ENCODE data around the gene LRRC18.

LRRC18 gene

GRCh38 chr10:48907730-48908129 is 31.9 kb downstream of the LRRC18 start:
- no peak for DNase-seq

GRCh38 chr10:48906841-48907240 is 32.8 kb downstream of the LRRC18 start:
- no peak for DNase-seq

- no peak for DNase-seq
Observed at GRCh38 chr10:48905311-48905710, 34.3 kb downstream of the LRRC18 start.

GRCh38 chr10:48904861-48905260 is 34.8 kb downstream of the LRRC18 start:
- DNase-seq = no peak

GRCh38 chr10:48903151-48903550 is 36.5 kb downstream of the LRRC18 start:
- no peak for DNase-seq

GRCh38 chr10:48902096-48902495 is 37.5 kb downstream of the LRRC18 start:
- DNase-seq = no peak

GRCh38 chr10:48901319-48901718 is 38.3 kb downstream of the LRRC18 start:
- no peak for DNase-seq

- no peak for DNase-seq
Observed at GRCh38 chr10:48900371-48900801, 39.3 kb downstream of the LRRC18 start.

- no peak for DNase-seq
Observed at GRCh38 chr10:48899781-48900180, 39.9 kb downstream of the LRRC18 start.

- DNase-seq = no peak
Observed at GRCh38 chr10:48898426-48898825, 41.2 kb downstream of the LRRC18 start.

GRCh38 chr10:48897441-48897790 is 42.2 kb downstream of the LRRC18 start:
- no peak for DNase-seq

- no peak for DNase-seq
Observed at GRCh38 chr10:48896756-48897440, 42.7 kb downstream of the LRRC18 start.

- DNase-seq = no peak
Observed at GRCh38 chr10:48895803-48896195, 43.8 kb downstream of the LRRC18 start.

- no peak for DNase-seq
Observed at GRCh38 chr10:48894911-48895802, 44.5 kb downstream of the LRRC18 start.

- no peak for DNase-seq
Observed at GRCh38 chr10:48890888-48891850, 48.5 kb downstream of the LRRC18 start.

- DNase-seq = no peak
Observed at GRCh38 chr10:48887982-48888381, 51.7 kb downstream of the LRRC18 start.

GRCh38 chr10:48885376-48885775 is 54.3 kb downstream of the LRRC18 start:
- DNase-seq = peak; percentile 3

- DNase-seq = no peak
Observed at GRCh38 chr10:48884179-48885045, 55.2 kb downstream of the LRRC18 start.

- no peak for DNase-seq
Observed at GRCh38 chr10:48883701-48884100, 55.9 kb downstream of the LRRC18 start.

GRCh38 chr10:48882881-48883280 is 56.8 kb downstream of the LRRC18 start:
- no peak for DNase-seq

- no peak for DNase-seq
Observed at GRCh38 chr10:48881937-48882336, 57.7 kb downstream of the LRRC18 start.
